Vagina (tissue), 2 donors: ENCODE data around the gene MYO7B.

Experiments used
- POLR2A ChIP-seq, 2 donors: fragments of 450-650 bp; IDR thresholded peaks; one replicate each; pipeline ENCODE4 v1.6.1; 2017; ENCODE audit warnings: antibody characterized with exemption in 2 of 2, mild to moderate bottlenecking in 2 of 2, moderate library complexity in 2 of 2
- POLR2AphosphoS5 ChIP-seq, 2 donors: sonication (generic); formaldehyde crosslinking; IDR thresholded peaks; one replicate each; pipeline ENCODE4 v1.9.0; 2017; ENCODE audit warnings: antibody characterized with exemption in 2 of 2, mild to moderate bottlenecking in 2 of 2, low read depth in 1 of 2; ENCODE audit not compliant: insufficient read depth in 1 of 2
- TF ChIP-seq, protein P1 (sequence below), 3 experiments: fragments of 450-650 bp in 2 of 3; fragments of 200-600 bp in 1 of 3; sonication (generic) in 1 of 3; IDR thresholded peaks; one replicate each; pipeline ENCODE4 v1.5.1; 2017 to 2019; ENCODE audit warnings: antibody characterized with exemption in 3 of 3, mild to moderate bottlenecking in 2 of 3, moderate library complexity in 2 of 3

DNA sequence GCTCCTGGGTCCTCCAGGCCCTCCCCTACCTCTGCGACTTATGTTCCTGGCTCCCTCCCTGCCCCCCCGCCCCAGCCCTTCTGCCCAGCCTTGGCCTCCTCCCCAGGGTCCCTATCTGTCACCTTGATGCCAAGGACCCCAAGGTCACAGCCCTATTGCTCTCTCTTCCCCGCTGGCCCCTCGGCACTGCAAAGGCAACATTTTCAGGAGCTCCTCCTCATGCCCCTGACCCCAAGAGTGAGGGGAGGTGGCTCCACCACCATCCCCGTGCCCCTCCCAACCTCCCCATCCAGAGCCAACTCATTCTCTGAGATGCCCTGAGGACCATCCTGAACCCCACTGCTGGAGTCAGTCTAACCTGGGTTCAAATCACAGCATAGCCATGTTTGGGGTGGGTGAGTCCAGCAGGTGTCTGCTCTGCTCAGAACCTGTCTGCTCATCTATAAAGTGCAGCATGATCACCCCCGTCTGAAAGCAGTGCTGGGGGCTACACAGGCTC lies 128.1 kb downstream of the MYO7B start:
- TF ChIP-seq, protein P1, sequence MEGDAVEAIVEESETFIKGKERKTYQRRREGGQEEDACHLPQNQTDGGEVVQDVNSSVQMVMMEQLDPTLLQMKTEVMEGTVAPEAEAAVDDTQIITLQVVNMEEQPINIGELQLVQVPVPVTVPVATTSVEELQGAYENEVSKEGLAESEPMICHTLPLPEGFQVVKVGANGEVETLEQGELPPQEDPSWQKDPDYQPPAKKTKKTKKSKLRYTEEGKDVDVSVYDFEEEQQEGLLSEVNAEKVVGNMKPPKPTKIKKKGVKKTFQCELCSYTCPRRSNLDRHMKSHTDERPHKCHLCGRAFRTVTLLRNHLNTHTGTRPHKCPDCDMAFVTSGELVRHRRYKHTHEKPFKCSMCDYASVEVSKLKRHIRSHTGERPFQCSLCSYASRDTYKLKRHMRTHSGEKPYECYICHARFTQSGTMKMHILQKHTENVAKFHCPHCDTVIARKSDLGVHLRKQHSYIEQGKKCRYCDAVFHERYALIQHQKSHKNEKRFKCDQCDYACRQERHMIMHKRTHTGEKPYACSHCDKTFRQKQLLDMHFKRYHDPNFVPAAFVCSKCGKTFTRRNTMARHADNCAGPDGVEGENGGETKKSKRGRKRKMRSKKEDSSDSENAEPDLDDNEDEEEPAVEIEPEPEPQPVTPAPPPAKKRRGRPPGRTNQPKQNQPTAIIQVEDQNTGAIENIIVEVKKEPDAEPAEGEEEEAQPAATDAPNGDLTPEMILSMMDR (IDR thresholded peaks at IDR 0.05): no peak
- TF ChIP-seq POLR2A (IDR thresholded peaks at IDR 0.05) (no peak), POLR2AphosphoS5 (IDR thresholded peaks at IDR 0.05; ENCODE audit: insufficient read depth in 1 of 2, low read depth in 1 of 2) (no peak)
